Breast epithelium (tissue), 4 donors: ENCODE data around the gene TGM2. TPM values are rescaled to one million over a fixed set of nuclear protein-coding genes. Genes with fewer than 3 reads are reported as not detected.

Experiments
- DNase-seq, 2 donors: peaks; one replicate each; pipeline ENCODE4 v3.0.0-alpha.2; 2019; ENCODE audit warnings: low spot score in 2 of 2
- H3K27ac ChIP-seq, 2 donors: fragments of 200-600 bp; sonication (generic) in 1 of 2; one replicate each; pipeline ENCODE4 v1.5.1; 2016 to 2019; ENCODE audit warnings: mild to moderate bottlenecking in 1 of 2
- H3K27me3 ChIP-seq, 2 donors: fragments of 200-600 bp; sonication (generic) in 1 of 2; one replicate each; pipeline versions ENCODE4 v1.5.1 to v1.6.0; 2017 to 2019; ENCODE audit warnings: control low read depth in 1 of 2, mild to moderate bottlenecking in 1 of 2
- H3K36me3 ChIP-seq: fragments of 200-600 bp; one replicate; pipeline ENCODE4 v1.5.1; 2019
- H3K4me1 ChIP-seq, 2 donors: fragments of 200-600 bp; sonication (generic); one replicate each; pipeline ENCODE4 v1.5.1; 2016 to 2019; ENCODE audit warnings: control low read depth in 1 of 2
- H3K4me3 ChIP-seq, 3 donors: fragments of 200-600 bp; sonication (generic); 1 replicate in 2 of 3; 2 replicates in 1 of 3; pipeline ENCODE4 v1.5.1; 2016 to 2019; ENCODE audit warnings: mild to moderate bottlenecking in 3 of 3, moderate library complexity in 2 of 3
- H3K9me3 ChIP-seq, 2 donors: fragments of 200-600 bp; sonication (generic) in 1 of 2; one replicate each; pipeline ENCODE4 v1.5.1; 2016 to 2019; ENCODE audit warnings: control low read depth in 1 of 2
- CTCF ChIP-seq, 3 donors: fragments of 450-650 bp; IDR thresholded peaks; one replicate each; pipeline ENCODE4 v1.5.1; 2016 to 2017; ENCODE audit warnings: antibody characterized with exemption in 3 of 3, mild to moderate bottlenecking in 3 of 3, moderate library complexity in 3 of 3
- POLR2A ChIP-seq: fragments of 450-650 bp; IDR thresholded peaks from one replicate; pipeline ENCODE4 v1.6.1; 2016; ENCODE audit warnings: antibody characterized with exemption, mild to moderate bottlenecking, moderate library complexity
- POLR2AphosphoS5 ChIP-seq, 3 donors: sonication (generic); formaldehyde crosslinking; IDR thresholded peaks; one replicate each; pipeline ENCODE4 v1.6.1; 2017; ENCODE audit warnings: antibody characterized with exemption in 3 of 3
- intact Hi-C: fragments of 100-400 bp; cut with DNase I; formaldehyde crosslinking; loops from one replicate; pipeline ENCODE4 v1.15.1; 2023; ENCODE audit warnings: low total_unique reads
- total RNA-seq, 3 donors: library from RNA; depleted of rRNA; stranded (reverse); fragments of >200 nt; gene quantifications; one replicate each; pipeline ENCODE4 v1.1.0, GENCODE V29; 2016

The TGM2 gene
- total RNA-seq, 3 donors from 2014 or later: 10.7 to 44.9 (median 15.2) TPM

- DNase-seq: no peak
- TF ChIP-seq POLR2AphosphoS5 (IDR thresholded peaks at IDR 0.05) (no peak), POLR2A (no peak), CTCF (IDR thresholded peaks at IDR 0.05) (no peak)
- Histone ChIP-seq H3K36me3 (no peaks in the 10 kb centered on the region), H3K9me3 (no peaks in the 10 kb centered on the region), H3K27ac (no peak overlapping the region), H3K4me3 (no peak overlapping the region), H3K4me1 (peaks cover 0 to under 1% of the 10 kb centered on the region in 2 donors), H3K27me3 (no peaks in the 10 kb centered on the region)
- intact Hi-C loops: no loop called here
Measured at GRCh38 chr20:38159957-38160756, 4.9 kb downstream of the TGM2 start.

- Histone ChIP-seq H3K4me3 (no peak overlapping the region), H3K4me1 (no peaks in the 10 kb centered on the region)
- TF ChIP-seq CTCF (IDR thresholded peaks at IDR 0.05) (no peak), POLR2A (no peak)
Measured at GRCh38 chr20:38159566-38159956, 5.5 kb downstream of the TGM2 start.

GRCh38 chr20:38158701-38159351, 6.2 kb downstream of the TGM2 start:
- Histone ChIP-seq H3K4me1 (no peaks in the 10 kb centered on the region), H3K36me3 (no peaks in the 10 kb centered on the region), H3K4me3 (no peak overlapping the region), H3K27ac (peak overlapping the region in 1 of 2 donors; percentile 77), H3K27me3 (no peaks in the 10 kb centered on the region), H3K9me3 (no peaks in the 10 kb centered on the region)
- TF ChIP-seq POLR2AphosphoS5 (IDR thresholded peaks at IDR 0.05): no peak
- no peak for TF ChIP-seq POLR2A
- TF ChIP-seq CTCF (IDR thresholded peaks at IDR 0.05): no peak
- DNase-seq: no peak
- intact Hi-C loops: no loop called here

More at GRCh38 chr20:38159566-38159956, 5.5 kb downstream of the TGM2 start:
- Histone ChIP-seq H3K36me3 (no peaks in the 10 kb centered on the region), H3K9me3 (no peaks in the 10 kb centered on the region), H3K27ac (no peak overlapping the region), H3K27me3 (no peaks in the 10 kb centered on the region)
- DNase-seq: no peak
- intact Hi-C loops: no loop called here

GRCh38 chr20:38157635-38158495, 7.2 kb downstream of the TGM2 start:
- Histone ChIP-seq H3K4me1 (no peaks in the 10 kb centered on the region), H3K27me3 (no peaks in the 10 kb centered on the region), H3K27ac (peak overlapping the region in 1 of 2 donors; percentile 77), H3K36me3 (no peaks in the 10 kb centered on the region), H3K9me3 (no peaks in the 10 kb centered on the region), H3K4me3 (no peak overlapping the region)
- intact Hi-C loops: no loop called here
- no peak for TF ChIP-seq POLR2A
- TF ChIP-seq POLR2AphosphoS5 (IDR thresholded peaks at IDR 0.05): no peak
- no peak for TF ChIP-seq CTCF (IDR thresholded peaks at IDR 0.05)
- DNase-seq: no peak
